Neural progenitor cell (in vitro differentiated cells): ENCODE results near the gene FBLIM1.

Source experiments
- EZH2 ChIP-seq: fragments of 200-600 bp; sonication (generic); IDR thresholded peaks from 2 replicates; pipeline ENCODE4 v1.6.1; 2017; ENCODE audit warnings: antibody characterized with exemption, mild to moderate bottlenecking, moderate library complexity
- TF ChIP-seq, protein P1 (sequence below): fragments of 200-600 bp; sonication (generic); IDR thresholded peaks from 2 replicates; pipeline ENCODE4 v1.5.1; 2017; ENCODE audit warnings: antibody characterized with exemption, mild to moderate bottlenecking

DNA sequence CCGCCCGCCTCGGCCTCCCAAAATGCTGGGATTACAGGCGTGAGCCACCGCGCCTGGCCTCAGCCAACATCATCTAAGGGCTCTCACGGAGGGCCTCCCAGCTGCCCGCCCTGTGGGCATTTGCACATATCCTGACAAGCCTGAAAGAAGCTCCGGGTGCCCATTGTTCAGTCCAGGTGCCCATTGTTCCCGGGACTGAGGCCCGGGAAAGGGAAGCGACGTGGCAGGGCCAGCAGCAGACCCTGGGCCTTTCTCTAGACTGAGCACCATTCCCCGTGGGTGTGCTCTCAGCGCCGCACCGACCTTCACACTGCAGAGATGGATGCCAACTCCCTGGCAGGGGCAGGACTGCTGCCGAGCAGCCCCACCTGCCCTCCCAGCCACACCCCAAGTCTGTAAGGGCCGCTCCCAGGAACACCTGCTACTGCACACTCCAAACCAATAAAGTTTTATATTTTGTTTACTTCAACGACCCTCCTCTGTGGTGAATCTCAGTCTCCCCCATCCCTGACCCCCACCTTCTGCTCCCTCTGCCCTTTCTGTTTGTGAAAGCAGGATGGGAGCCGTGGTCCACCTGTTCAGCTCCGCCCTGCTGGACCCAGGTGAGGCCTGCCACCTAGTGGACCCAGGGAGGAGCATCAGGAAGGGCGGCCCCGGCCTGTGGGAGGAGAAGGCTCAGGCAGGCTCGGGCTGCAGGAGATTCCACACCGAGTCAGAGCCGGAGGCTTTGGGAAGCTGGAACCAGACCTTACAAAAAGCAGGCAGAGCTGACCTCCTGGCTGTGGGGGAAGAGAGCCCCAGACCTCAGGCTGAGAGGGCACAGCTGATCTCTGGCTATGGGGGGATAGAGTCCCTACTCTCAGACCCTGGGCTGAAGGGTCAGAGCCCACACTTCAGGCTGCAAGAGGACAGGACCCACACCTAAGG lies 17.4 kb upstream of the FBLIM1 start:
- no peak for TF ChIP-seq EZH2
- TF ChIP-seq, protein P1, sequence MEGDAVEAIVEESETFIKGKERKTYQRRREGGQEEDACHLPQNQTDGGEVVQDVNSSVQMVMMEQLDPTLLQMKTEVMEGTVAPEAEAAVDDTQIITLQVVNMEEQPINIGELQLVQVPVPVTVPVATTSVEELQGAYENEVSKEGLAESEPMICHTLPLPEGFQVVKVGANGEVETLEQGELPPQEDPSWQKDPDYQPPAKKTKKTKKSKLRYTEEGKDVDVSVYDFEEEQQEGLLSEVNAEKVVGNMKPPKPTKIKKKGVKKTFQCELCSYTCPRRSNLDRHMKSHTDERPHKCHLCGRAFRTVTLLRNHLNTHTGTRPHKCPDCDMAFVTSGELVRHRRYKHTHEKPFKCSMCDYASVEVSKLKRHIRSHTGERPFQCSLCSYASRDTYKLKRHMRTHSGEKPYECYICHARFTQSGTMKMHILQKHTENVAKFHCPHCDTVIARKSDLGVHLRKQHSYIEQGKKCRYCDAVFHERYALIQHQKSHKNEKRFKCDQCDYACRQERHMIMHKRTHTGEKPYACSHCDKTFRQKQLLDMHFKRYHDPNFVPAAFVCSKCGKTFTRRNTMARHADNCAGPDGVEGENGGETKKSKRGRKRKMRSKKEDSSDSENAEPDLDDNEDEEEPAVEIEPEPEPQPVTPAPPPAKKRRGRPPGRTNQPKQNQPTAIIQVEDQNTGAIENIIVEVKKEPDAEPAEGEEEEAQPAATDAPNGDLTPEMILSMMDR = peak; percentile 92
